CD4-positive, alpha-beta T cell treated with Interleukin-15 for 4 hours (primary cell): ENCODE results near the gene HOXC12.

Source experiments
- DNase-seq: peaks from one replicate; pipeline ENCODE4 v3.0.0-alpha.2; 2020; ENCODE audit warnings: low spot score

Gene HOXC12, protein sequence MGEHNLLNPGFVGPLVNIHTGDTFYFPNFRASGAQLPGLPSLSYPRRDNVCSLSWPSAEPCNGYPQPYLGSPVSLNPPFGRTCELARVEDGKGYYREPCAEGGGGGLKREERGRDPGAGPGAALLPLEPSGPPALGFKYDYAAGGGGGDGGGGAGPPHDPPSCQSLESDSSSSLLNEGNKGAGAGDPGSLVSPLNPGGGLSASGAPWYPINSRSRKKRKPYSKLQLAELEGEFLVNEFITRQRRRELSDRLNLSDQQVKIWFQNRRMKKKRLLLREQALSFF

DNA sequence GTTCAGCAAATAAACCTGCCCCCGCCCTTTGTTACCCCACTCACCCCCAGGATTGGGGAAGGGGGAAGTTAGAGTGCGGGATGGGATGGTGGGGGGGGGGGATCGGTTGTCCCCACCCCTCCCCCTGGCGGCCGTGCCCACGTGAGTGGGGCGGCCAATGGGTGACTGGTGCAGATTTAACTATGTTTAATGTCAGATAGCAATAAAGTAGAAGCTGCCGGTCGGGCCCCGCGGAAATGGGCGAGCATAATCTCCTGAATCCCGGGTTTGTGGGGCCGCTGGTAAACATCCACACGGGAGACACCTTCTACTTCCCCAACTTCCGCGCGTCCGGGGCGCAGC lies at the start of gene HOXC12:
Gene HOXC12 (plus strand): TSS at position 210 of the 342 bp plus-strand sequence. CDS start 27 bp downstream, at position 237.
- DNase-seq = no peak

DNA sequence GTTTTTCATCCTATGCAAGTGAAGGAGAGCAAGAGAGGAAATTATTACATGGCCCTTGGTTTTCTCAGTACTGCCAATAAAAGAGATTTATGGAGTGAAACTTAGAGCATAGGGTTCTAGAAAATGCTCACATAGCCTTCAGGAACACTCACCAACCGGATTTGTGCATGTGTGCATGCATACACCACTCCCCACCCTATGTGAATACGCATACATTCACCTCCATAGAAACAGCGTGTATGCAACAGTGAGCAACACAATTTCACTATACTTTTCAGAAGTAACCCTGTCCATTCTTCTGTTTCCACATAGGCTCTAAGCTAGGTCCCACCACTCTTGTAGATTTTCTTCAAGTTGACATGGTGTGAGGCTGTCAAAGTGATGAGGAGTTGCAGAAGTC lies 47.6 kb upstream of the HOXC12 start:
- no peak for DNase-seq

DNA sequence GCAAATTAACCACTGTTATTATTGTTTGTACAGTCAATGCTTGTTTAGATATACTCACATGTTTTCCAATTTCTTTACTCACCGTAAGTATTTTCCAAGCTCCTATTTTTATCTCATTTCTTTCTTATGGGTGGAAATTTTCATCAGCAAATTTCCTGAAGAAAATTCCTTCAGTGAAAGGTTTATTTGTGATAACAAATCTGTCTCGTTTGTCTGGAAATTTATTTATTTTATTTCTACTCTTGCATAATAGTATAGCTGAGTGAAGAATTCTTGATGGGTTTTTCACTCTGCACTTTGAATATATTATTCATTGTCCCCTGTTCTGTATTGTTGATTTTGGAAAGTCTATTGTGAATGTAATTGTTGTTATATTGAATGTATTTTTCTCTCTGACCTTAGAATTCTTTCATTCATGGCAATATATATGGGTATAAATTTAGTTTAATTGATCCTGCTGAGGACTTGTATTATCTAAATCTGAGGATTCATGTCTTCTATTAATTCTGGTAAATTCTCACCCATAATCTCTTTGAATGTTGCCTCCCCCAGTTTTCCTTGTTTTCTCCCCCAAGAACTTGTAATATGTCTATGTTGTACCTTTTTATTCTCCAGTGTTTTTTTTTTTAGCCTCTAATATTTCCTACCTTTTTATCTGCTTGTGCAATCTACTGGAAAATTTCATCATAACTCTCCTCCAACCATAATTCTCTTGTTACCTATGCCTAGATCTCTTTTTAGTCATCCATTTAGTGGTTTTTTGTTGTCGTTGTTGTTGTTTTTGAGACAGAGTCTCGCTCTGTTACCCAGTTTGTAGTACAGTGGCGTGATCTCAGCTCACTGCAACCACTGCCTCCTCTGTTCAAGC lies 37.7 kb upstream of the HOXC12 start:
- DNase-seq = no peak

DNA sequence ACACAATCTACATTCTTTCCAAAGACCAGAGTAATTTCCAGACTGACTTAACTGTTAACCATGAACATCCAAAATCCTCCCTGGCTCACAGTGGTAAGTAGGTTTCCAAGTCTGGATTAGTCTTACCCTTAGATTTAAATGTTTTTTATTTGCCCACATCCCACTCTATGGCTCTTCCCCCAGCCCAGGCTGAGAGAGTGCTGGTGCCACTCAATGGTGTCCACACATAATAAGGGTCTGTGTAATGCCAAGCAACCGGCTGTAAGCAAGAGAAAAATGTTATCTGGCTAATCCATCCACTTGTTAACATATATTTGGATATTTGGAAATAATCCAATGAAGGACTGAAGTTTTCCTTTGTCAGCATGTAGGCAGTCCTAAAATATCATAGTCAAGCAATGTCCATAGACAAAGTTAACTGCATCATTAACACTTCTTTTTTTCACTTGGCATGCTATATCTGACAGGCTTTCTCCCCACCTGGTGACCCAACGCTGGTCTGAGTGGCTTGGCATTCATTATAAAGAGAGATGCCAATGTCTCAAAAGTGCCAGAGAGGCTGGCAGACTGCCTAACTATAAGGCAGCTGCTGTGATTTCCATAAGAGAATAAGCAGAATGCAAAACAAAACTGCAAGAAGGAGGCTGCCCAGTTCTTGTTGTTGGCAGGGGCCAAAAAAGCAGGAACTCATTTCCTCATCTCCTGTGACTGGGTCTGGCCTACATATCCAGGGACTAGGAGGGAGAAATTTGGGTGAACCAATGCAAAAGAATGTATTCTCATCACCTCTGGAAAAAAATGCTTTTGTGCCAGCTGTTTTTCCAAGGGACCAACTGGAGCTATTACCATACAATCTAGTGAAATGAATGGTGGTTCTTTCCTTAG lies 29.9 kb upstream of the HOXC12 start:
- no peak for DNase-seq

DNA sequence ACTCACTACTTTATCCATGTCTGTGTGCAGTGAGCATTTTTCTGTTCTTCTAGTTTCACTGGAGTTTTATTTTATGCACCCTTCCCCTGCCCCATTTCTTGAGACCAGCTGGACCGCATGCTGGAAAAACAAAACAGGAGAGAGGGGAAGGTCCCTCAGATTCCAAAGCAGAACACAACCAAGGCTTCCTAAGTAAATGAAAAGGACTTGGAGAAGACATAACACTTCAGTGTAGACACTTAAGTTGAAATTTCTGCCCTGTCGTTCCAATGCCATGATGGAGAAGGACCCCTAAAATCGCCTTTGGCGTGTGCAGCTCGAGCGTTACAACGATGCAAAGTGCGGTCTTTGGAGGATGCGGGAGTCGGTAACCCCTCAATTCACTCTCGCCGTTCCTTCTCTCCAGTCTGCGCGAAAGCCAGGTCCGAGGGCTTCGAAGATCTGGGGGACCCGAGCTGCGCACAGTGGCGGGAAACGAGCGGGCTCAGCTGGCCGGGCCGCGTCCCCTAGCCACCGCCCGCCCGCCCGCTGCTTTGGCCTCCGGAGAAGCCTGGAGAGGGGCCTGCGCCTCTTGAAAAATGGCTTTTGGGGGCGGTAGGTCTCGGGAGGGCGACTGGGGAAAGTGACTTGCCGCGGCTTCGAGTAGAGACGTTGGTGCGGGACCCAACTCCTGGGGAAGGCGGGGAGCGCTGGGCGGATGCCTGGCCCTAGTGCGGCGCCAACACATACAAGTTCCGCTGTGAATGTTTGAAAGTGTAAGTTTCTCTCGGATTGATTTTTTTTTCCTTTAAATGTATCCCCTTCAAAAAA lies 27.3 kb upstream of the HOXC12 start:
- DNase-seq = no peak

DNA sequence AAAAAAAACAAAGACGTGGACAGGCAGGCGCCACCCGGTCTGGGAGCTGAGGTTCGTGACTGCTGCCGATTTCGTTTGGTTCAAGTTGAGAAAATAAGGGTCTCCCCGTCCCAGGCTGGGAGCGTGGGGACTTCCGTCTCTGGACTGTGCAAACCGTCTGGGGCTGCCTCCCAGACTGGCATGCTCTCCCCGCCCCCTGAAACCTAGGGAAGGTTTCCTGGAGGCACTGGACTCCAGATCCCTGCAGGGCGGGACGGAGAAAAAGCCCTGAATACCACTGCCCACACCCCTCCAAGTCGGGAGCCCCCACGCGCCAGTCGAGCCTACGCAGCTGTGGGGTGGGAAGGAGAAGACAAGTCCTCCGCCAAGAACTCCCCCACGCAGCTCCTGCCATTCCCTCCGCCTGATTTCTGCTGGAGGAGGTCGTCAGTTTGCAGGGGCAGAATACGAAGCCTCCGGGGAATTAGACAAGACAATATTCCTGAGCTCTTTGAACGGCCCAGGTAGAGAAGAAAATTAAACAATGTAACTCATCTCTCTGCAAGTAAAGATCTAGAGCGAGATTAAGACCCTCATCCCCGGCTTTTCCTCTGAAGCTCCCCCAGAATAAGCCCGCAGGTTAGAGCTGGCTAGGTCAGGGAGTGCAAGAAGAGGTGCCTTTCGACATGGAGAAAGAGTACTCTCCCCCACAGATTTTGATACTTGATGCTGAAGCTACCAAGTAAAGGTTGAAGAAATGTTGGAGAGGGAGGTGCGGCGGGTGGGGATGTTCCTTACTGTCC lies 26.5 kb upstream of the HOXC12 start:
- DNase-seq = no peak

DNA sequence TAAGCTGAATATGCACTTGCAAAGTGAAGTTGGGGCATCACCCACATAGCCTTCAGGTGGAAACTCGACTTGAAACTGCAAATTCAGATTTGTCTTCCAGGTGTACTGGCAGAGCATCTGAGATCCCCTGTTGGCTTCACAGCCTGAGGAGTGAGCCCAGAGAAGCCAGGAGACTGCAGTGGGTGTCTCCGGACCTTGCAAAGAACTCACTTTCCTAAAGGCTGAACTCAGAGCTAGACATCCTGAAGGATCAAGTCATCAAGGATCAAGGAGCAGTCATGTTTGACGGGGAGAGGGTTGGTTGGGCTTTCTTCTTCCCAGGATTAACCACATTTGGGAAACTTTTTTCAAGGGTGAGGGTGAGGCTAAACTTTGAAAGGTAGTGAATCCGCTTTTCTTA lies 25.2 kb upstream of the HOXC12 start:
- DNase-seq = no peak

DNA sequence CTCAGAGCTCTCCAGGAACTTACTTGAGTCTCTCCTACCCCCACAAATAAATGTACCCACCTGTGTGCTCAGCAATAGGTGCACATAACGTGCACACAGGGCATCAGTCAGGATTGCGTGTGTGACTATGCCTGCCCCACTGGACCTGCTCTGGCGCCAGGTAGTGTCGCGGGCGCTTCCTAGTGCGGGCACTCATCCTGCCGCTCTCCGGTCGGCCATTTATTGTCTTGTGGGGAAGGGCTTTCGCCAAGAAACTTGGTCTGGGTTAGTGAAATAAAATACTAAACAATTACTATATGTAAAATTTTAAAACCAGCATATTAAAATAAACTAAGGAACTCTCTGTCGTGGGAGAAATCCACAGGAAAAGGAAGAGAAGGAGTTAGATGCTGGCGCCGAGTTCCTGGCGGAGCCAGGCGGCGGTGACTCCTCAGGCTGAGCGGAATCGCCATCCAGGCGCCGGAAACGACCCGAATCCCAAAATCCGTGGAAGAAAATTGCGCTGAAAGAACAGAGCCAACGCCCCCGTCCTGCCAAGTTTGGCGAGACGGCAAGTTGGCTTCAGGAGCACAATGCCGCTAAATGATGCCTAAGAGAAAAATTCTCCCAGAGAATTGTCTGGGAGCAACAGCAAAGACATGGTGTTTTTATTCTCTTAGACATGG lies 24.0 kb upstream of the HOXC12 start:
- no peak for DNase-seq

DNA sequence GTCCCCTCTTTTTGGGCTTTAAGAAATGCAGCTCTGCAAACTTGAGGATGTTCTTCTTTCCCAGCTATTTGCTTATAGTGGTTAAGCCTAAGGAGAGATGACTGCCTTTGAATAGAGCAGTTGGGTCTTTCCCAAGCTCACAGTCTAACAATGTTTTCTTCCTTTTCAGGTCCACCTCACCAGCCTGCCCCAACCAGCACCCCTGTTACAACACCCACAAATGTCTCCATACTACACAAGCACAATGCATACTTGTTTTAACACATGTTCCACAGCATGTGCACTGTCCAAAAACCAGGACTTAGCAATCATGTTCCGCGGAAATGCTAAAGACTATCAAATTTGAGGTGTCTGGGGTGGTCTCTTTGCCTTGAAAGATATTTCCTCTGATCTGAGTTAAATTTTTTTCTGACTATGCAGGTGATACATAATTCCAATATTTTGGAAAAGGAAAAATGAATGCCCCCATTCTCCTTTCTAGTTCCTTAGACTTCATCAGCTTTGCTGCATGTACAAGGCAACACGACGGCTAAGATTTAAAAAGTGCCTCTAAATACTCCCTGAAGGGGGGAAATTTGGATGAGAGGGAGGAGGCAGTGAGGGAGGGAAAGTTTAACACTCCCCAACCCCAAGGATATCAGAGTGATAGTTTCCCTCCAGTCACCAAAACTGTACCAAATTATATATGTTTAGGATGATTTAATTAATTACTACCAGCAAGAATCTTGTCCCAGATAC lies 22.7 kb upstream of the HOXC12 start:
- DNase-seq = no peak

DNA sequence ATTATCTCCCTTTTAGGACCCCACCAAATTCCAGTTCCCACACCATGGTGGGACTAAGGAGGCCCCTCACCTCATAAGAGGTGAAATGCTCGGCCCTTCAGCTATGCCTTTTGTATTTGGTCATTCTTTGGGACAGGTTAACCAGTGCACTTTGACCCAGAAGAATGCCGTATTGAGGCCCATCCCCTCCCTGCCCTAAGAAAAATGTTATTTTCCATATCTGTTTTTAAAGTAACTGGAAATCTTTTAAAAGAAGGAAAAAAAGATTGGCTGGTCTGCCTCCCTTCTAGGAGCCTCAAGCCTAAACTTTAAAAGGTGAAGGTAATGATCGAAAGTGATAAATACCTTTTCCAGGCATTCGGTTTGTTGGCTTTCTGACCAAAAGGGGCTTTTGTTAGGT lies 21.8 kb upstream of the HOXC12 start:
- no peak for DNase-seq

DNA sequence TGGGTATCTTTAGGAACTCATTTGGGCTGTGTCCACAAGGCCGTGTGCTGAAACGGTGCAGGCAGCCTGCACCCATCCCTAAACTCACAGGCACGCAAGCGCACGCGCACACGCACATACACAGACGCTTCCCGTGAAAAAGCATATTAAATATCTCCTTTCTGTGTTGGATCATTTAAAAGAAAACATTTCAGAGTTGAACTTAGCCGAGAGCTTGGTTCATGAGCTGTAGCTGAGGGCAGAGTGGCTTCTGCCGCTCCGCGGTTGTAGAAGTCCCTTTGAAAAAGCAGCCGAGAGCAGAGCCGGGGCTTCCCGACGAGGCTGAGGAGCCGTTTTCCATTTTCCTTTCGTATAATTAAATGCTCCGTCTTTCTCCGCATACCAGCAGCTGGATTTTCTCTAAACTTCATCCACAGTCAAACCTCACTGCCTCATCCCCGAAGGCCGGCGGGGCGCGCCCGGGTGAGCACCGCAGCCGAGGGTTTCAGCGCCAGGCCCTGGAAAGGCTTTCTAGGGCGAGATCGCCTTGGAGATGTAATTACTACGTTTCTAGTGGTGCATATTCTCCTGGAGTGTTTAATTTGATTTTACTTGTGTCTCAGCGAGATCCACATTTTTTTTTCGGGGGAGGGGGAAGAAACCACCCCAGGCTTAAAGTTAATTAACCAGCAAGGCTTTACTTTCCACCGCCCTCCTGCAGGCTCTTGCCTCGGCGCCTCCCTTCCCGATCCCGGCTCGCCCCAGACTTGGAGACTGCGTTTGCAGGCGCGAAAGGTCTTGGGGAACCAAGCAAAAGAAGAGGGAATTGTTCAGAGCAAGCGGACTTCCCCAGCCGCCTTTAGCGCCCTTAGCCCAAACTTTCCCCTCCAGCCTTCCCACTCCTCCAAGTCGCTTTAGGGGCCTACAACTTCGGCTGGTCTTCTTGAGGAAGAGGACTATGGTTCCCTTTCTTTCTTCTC lies 19.0 kb upstream of the HOXC12 start:
- no peak for DNase-seq

DNA sequence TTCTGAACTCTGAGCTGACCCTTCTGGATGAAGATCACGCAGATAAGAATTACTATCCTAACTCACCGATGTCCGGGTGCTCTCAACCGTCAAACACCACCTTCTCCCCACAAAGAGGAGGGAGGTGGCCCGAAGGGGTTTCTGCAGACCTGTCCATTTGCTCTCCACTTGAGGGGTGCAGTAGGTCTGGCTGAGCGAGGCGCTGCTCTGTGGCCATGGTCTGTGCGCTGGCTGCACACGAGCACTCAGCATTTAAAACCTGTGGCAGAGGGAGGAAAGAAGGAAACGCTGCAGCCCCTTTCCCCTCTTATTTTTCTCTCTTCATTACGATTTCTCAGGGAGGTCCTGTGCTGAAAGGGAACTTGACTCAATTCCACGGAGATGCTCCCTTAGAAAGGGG lies 17.6 kb upstream of the HOXC12 start:
- no peak for DNase-seq

DNA sequence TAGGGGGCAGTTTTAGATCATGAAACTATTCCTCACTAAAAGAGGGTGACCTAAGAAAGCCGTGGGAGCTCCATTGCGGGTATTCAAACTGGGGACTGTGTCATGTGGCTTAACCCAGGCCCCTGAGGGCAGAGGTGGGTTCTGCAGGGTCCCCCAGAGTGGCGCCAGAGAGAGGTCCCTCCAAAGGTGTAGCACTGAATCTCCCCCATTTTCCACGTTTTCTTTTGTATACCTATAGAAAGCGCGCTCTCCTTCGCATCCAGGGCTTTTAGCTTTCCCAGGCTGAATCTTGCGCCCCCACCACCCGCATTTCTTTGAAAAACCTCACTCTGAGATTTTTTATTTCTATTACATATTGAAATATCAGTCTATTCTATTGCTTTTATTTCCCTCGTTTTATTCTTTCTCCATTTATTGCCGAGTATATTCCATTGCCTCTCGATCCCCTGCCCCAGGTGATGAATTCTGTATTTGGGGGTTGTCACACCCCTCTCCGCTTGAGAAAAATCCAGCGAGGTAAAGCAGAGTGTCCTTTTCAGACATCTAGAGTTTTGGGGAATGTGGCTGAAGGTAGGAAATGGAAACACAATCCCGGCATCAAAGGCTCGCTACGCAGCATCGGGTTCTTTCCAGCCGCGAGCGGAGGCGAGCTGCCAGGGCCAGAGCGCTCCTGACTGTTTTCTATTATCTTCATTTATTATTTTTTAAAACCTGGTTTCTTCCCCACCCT lies 16.9 kb upstream of the HOXC12 start:
- DNase-seq = no peak

DNA sequence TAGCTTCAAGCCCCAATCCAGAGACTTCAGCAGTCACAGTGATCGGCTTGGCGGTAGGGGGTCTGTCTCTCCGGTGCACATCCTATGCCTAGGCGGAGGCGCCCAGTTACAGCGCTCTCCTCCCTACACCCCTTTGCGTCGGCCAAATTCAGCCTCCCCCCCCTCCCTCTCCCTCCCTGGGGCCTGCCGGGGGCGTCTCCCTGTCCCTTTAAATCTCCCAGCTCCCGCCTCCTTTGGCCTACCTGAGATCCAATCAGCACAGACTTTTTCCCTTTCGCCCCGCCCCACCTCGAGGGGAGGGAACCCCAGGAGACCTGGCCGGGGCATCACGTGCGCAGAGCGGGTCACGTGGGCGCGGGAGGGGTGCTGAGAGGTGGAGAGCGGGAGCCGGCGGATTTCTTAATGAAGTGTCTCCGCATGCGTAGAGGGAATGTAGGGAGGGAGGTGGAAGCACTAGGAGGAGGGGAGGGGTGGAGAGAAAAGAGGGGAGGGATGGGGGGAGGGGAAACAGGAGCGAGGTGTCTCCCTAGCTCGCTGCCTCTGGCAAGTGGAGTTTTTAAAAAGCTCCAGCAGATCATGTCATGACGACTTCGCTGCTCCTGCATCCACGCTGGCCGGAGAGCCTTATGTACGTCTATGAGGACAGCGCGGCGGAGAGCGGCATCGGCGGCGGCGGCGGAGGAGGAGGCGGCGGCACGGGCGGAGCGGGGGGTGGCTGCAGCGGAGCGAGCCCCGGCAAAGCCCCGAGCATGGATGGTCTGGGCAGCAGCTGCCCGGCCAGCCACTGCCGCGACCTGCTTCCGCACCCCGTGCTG lies 16.2 kb upstream of the HOXC12 start, which contains the start of gene HOXC13:
Gene HOXC13 (plus strand): TSS at position 506 of the 815 bp plus-strand sequence. CDS start 76 bp downstream, at position 582.
- DNase-seq = no peak

DNA sequence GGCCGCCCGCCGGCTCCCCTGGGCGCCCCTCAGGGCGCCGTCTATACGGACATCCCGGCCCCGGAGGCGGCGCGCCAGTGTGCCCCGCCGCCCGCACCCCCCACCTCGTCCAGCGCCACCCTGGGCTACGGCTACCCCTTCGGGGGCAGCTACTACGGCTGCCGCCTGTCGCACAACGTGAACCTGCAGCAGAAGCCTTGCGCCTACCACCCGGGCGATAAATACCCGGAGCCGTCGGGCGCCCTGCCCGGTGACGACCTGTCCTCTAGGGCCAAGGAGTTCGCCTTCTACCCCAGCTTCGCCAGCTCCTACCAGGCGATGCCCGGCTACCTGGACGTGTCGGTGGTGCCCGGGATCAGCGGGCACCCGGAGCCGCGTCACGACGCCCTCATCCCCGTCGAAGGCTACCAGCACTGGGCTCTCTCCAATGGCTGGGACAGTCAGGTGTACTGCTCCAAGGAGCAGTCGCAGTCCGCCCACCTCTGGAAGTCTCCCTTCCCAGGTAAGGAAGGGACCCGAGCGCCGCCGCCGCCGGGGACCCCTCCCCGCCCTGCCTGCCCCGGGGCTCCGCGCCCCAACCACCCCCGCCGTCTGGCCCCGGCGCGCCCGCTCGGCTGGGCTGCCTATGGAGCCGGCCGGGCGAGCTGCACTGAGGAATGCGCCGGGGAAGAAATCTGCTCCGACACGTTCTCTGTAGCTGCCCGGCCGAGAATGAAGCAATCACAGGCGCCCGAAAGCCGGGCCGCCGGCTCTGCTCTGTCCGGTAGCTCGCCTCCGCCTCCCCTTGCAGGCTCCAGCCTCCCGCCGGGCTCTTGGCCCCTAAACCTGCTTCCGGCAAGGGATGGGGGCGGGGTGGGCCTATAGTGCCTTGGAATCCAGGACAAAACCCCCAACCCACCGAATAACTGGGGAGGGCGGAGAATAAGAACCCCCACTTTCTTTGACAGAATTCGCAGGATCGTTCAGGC lies 15.3 kb upstream of the HOXC12 start:
- DNase-seq = no peak
